H7 (cell line): ENCODE data around the gene HYAL1. TPM values are rescaled to one million over a fixed set of nuclear protein-coding genes. Genes with fewer than 3 reads are reported as not detected.

Source experiments
- DNase-seq: peaks from one replicate; pipeline ENCODE4 v3.0.0; 2012
- H3K27me3 ChIP-seq: 2 replicates; pipeline ENCODE4 v1.6.0; 2011; ENCODE audit warnings: mild to moderate bottlenecking, low read length; ENCODE audit not compliant: control insufficient read depth, insufficient read depth
- H3K36me3 ChIP-seq: replicated peaks from 2 replicates; pipeline ENCODE4 v1.5.1; 2011; ENCODE audit warnings: low read length; ENCODE audit not compliant: control insufficient read depth, insufficient read depth
- H3K4me3 ChIP-seq: 2 replicates; pipeline ENCODE4 v1.5.1; 2011; ENCODE audit warnings: low read depth, mild to moderate bottlenecking, control low read depth, low read length, moderate library complexity; ENCODE audit not compliant: insufficient read depth
- total RNA-seq: library from RNA; depleted of rRNA; stranded (reverse); fragments of >200 nt; shearing (Covaris generic); gene quantifications from 2 replicates; pipeline ENCODE4 v1.2.3, GENCODE V29; 2014

Gene HYAL1
- total RNA-seq, 1 experiment from 2014 or later, result 5.4 TPM

DNA sequence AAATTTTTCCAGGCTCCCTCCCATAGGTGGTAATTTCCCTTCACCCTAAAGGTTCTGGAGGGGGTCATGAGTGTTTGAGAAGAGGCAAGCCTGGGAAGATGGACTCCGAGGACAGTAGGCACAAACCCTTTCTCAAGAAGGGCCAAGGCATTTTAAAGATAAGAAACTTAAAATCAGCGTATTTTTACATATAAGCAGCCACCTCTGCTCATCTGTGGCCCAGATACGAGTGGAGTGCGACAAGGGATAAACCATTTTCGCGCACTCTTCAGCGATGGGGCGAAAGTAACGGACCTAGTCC, 36.7 kb upstream of the HYAL1 start:
- H3K27me3 ChIP-seq, result peaks cover 43% of the 10 kb centered on the region
- no peak for DNase-seq
- peak overlapping the region; percentile 58 for H3K4me3 ChIP-seq
- no peaks in the 10 kb centered on the region for H3K36me3 ChIP-seq

DNA sequence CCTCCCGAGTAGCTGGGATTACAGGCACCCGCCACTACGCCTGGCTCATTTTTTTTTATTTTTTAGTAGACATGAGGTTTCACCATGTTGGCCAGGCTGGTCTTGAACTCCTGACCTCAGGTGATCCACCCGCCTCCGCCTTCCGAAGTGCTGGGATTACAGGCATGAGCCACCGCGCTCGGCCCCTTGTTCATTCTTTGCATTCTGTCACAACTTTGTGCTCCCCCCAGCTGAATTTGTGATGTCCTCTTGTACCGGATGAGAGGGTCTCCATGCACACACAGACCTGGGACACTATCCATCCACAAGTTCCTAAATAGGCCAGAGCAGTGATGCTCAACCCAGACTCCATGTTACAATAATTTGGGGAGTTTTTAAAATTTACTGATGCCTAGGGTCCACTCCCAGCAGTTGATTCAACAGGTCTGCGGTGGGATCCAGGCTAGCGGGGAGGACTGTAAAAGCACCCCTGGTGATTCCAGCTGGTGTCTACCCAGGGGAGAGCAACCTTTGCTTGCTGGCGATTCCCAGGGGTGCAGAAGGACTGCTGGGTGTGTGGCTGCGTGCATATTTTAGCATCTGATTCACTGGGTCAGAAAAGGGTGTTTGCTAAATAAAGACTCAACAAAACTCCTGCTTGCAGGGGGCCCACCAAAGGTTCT, 36.2 kb upstream of the HYAL1 start:
- Histone ChIP-seq H3K36me3 (no peaks in the 10 kb centered on the region; the same call in 1 of the 2 replicates), H3K4me3 (no peak overlapping the region), H3K27me3 (peaks cover 39% of the 10 kb centered on the region)
- no peak for DNase-seq

DNA sequence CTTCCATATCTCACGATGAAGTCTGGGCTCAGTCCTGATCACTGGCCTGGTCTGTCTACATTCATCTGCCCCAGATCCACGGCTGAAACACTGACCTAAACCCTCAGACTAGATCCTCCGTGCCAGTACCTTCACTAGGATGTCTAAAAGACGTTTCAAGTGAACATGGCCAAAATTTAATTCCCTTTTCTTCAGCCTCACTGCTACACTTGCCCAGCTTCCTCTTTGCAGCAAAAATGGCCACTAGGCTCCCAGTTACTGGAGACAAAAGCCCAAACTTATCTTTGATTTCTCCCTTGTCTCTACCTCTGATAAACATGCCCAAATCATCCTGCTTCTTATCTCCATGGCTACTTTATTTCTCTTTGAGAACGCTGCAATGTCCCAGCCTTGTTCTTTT, 35.6 kb upstream of the HYAL1 start:
- H3K4me3 ChIP-seq, result no peak overlapping the region
- DNase-seq, result no peak
- H3K27me3 ChIP-seq, result peaks cover 38% of the 10 kb centered on the region
- peaks cover 4% of the 10 kb centered on the region for H3K36me3 ChIP-seq

DNA sequence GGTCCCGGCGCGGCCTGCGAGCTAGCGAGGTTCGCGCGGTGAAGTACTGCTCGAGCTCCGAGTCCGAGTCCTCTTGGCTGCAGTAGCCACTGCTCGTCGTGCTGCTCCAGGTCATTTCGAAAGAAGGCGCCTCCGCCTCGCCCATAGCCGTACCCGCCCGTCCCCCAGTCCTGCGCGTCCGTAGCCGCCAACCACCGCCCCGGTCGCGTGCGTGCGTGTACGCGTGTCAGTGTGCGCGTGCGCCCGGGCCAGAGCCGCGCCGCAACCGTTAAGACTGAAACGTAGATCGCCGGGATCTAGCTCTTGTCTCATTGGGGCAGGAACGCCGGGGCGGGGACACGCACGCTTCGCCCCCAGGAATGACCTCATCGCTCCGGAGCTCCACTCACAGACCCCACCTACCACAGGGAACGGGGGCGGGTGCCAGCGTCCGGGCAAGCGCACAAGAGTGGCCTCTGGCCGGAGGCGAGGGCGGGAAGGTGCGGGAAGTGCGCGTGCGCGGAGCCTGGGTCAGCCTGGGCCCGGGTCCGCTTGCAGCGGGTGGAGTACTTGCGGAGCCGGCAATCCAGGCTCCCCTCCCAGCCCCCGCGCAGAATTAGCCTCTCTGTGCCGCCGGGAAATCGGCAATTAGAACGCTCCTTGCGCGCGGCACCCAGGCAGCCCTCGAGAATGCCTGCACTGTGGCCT, 33.9 kb upstream of the HYAL1 start:
- DNase-seq, result peak; percentile 100
- Histone ChIP-seq H3K27me3 (peaks cover 29% of the 10 kb centered on the region), H3K4me3 (peak overlapping the region; percentile 98), H3K36me3 (peaks cover 4% of the 10 kb centered on the region)

DNA sequence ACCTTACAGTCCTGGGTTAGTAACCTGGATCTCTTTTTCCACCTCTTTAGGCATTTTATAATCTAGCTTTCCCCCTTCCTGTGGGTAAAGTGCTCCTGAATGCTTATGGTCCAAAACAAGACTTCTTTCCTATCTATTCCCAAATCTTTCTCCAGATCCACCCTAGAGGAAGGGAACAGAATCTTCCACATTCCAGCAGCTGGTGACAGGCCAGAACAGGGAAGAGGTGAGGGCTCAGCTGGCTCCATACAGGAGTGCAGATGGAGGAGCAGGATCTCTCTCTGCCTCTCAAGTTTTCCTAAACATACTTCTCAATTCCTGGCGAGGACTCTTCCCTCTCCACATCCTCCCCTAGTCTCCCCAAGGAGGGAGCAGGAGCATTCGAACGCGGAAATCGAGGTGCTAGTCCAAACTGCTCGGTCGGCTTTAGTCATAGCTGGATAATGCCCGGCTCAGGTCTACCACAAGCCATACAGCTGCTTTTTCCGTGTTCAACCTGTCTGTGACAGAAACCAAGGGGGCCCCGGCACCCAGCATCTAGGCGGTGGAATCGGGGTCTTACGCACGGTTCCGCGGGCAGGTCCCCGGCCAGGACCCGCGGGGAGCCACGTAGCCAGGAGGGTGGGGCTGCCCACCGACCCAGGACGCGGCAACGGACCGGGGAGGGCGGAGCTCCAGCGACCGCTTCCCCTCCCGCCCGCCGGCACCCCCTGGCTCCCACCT, 33.2 kb upstream of the HYAL1 start:
- peak; percentile 93 for DNase-seq
- H3K36me3 ChIP-seq, result peaks cover 9% of the 10 kb centered on the region
- H3K27me3 ChIP-seq, result peaks cover 26% of the 10 kb centered on the region
- peak overlapping the region; percentile 98 for H3K4me3 ChIP-seq

DNA sequence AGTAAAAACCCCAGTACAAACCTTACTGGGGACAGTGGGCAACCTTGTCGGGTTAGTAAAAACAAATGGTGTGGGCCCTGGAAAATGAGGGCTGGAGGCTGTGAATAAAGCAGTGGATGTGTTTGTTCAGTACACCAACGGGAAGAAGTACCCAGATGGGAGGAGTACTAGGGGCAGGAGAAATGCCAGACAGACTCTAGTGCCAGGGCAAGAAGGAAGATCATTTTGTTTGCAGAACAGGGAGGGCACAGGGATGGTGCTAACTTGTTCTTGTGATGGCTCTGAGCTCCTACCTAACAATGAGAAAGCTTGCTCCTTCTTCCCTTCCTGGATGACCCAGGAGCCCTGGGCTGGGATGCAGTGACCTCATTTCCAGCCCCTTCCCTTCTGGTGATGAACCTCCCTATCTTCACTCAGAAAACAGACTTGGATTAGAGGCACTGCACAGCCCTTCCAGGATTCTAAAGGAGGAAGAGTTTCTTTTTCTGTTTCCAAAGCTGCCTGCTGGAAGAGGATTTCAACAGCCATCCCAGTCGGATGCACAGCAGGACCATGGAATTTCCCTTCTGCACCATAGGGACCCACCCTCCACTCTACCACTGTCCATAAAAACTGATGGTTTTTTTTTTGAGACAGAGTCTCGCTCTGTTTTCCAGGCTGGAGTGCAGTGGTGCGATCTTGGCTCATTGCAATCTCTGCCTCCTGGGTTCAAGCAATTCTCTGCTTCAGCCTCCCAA, 31.1 kb upstream of the HYAL1 start:
- Histone ChIP-seq H3K4me3 (no peak overlapping the region), H3K27me3 (peaks cover 5% of the 10 kb centered on the region), H3K36me3 (peaks cover 25% of the 10 kb centered on the region)
- no peak for DNase-seq

DNA sequence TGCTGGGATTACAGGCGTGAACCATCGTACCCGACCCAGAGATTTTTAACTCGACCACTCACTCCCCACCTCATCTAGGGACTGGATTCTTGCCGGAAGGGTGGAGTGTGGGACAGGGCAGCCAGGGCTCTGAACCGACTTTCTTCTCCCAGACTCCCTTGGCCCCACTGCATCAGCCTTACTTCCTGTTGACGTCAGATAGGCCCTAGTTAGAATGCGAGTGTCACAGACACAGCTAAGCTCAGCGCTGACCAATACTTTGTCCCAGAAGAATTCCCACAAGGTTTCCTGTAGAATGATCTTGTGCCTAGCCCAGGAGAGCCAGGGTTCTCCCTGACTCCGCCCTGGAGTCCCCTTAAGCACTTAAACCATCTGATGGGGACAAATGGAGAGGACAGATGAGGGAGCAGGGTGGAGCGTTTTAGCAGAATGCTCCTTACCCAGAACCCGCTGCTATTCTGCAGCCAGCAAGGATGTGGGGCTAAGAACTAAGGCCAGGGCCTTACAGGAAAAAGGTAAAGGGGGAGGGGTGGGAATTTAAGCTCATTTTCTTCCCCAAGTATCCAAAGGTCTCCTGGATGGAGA, 30.5 kb upstream of the HYAL1 start:
- Histone ChIP-seq H3K36me3 (peaks cover 25% of the 10 kb centered on the region), H3K4me3 (no peak overlapping the region), H3K27me3 (peaks cover 3% of the 10 kb centered on the region; the same call in 1 of the 2 replicates)
- DNase-seq, result no peak

DNA sequence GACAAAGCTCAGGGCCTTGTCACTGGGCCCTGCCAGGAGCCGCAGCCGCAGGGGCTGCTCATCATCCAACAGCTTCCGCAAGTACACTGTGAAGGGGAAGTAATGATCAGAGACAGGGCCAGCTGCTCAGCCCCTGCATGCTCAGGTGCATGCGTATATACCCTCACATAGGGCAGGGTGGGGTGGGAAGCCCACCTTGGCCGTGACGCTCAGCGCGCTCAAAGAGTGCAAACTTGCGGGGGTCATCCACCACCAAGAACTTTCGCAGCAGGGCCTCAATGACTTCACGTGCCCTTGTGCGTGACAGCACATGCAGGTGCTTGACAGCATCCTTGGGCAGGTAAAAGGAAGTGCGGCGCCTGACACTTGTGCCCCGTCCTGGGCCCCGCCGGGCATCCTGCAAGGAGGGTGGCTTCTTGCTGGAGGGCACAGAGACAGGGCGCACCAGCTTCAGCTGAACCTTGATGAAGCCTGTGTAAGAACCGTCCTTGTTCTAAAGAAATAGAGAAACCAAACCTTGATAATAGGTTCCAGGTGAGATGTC, 28.1 kb upstream of the HYAL1 start:
- Histone ChIP-seq H3K4me3 (no peak overlapping the region), H3K36me3 (peaks cover 25% of the 10 kb centered on the region), H3K27me3 (no peaks in the 10 kb centered on the region)
- no peak for DNase-seq

DNA sequence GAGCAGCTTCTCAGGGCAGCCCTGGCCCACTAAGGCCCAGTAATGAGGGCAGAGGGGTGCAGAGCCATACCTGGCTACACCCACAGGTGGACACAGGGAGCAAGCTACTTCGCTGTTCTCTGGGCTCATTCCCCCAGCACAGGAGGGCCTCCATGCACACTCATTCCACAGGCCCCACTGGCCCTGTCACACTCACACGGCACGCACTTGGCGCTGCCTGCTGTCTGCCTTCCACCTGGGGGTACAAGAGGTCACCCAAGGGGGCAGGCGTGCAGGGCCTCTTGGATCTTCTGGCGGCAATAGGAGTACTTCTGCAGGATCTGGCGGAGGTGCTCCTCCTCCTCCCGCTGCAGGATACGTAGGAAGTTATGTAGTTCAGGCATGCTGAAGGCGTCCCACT, 27.0 kb upstream of the HYAL1 start:
- no peak for DNase-seq
- Histone ChIP-seq H3K4me3 (no peak overlapping the region), H3K36me3 (peaks cover 27% of the 10 kb centered on the region), H3K27me3 (no peaks in the 10 kb centered on the region)

DNA sequence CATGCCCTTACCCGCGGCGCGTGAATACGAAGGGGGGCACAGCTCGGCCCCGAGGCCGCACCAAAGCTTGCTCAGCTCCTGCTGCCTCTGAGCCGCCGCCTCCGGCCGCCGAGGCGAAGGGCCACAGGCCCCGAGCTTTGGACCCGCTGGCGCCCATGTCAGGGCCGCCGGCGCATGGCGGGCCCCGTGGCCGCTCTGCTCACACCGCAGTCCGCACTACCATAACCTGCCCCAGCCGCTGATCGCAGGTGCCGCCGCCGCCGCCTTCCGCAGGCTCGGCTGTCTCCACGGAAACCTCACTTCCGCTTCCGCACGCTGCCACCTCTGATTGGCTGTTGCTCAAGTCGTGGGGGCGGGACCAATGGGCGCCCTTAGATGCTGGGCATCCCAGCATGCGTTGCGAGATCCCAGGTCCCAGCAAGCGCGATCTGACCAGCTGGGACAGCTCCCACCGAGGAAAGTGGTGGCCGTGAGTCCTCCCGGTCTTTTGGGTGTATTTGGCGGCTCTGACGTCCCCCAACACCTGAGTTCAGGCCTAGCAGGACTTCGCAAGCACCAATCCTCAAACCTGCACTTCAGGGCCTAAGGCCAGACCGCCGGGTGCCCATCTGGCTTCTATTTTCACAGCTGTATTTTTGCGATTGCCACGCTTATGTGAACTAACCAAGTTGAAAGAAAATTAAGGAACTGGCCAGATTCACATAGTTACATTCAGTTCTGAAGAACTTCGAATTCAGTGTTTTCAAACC, 24.7 kb upstream of the HYAL1 start, which contains the start of gene TUSC2:
Gene TUSC2 (minus strand): TSS at position 281 of the 749 bp plus-strand sequence. CDS start 124 bp downstream, at position 157.
- H3K4me3 ChIP-seq, result peak within 1 kb of the TSS; percentile 99
- DNase-seq, result peak; percentile 99

DNA sequence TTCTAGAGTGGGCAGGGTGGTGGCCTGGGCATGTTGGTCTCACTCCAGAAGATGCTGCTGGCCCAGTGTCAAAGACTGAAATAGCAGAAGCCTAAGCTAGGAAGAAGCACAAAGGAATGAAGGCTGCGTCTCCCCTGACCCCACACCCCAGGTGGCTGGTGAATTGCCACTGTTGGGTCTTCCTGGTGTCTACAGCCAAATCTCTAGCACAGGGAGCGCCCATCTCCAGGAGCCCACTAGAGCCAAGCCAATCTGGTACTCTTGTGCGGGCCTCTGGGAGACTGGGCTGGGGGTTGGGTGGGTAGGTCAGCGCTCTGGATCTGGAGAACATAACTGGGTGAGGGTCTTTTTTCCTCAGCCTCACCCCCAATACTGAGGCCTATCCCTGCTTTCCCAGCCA, 23.8 kb upstream of the HYAL1 start:
- Histone ChIP-seq H3K4me3 (peak overlapping the region; percentile 99), H3K36me3 (peaks cover 25% of the 10 kb centered on the region), H3K27me3 (no peaks in the 10 kb centered on the region)
- DNase-seq, result no peak

More for the DNA sequence above, 24.7 kb upstream of the HYAL1 start, which contains the start of gene TUSC2:
- H3K27me3 ChIP-seq, result no peaks in the 10 kb centered on the region
- H3K36me3 ChIP-seq, result peaks cover 26% of the 10 kb centered on the region

DNA sequence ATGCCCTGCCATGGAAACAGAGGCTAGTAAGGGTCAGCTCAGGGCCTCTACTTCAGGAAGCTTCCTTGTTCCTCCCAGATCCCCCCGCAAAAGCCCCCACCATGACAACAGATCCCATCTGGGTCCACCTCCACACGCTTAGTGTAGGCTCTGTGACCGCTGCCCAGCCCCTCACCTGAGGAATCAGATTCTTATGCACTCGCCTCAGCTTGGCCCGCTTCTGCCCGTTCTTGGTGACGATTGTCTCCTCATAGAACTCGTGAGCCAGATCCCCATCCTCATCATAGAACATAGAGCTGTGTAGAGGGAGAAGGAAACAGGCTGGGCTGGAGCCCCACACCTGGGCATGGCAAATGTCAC, 22.8 kb upstream of the HYAL1 start:
- Histone ChIP-seq H3K4me3 (no peak overlapping the region), H3K27me3 (no peaks in the 10 kb centered on the region), H3K36me3 (peaks cover 17% of the 10 kb centered on the region)
- no peak for DNase-seq

DNA sequence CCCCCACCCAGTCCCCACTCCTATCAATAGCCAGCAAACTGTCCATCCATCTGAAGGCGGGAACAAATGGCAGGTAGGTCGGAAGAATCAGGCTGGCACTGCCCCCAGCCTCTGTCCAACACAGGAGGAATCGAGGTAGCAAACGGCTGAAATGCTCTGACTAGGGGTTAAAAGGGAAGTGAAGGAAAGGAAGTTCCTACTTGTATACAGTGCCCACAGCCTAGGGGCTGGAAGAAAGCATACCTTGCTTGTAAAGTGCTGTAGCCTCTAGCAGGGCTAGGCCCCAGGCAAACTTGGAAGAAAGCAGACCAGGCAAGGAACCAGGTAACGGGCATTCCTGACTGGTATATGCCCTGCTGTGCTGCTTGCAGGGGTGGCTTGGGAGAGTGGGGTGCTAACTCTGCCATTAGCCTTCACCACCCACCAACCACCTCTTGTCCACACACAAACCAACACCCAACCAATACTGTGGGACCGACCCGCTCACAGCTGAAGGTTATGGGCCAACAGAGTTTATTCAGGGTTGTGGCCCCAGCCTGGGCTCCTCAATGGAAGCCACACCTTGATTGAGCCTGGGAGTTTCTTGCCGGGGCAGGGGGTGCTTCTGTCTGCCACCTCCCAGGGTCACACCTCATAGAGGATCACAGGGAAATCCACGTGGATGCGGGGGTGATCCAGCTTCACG, 22.3 kb upstream of the HYAL1 start:
- Histone ChIP-seq H3K27me3 (no peaks in the 10 kb centered on the region), H3K36me3 (peaks cover 12% of the 10 kb centered on the region), H3K4me3 (no peak overlapping the region)
- no peak for DNase-seq
